SJCRH30 (cell line): ENCODE data around the gene CYP8B1. TPM values are rescaled to one million over a fixed set of nuclear protein-coding genes. Genes with fewer than 3 reads are reported as not detected.

Experiments used
- DNase-seq, 2 experiments: peaks; one replicate each; pipeline ENCODE4 v3.0.0-alpha.2; 2015 to 2020
- H3K27ac ChIP-seq: fragments of 250-450 bp; sonication (Bioruptor Pico); 2 replicates; pipeline ENCODE4 v1.5.1; 2020; ENCODE audit warnings: mild to moderate bottlenecking, moderate library complexity
- H3K27me3 ChIP-seq: fragments of 250-450 bp; sonication (Bioruptor Pico); 2 replicates; pipeline ENCODE4 v1.5.1; 2020; ENCODE audit warnings: mild to moderate bottlenecking, moderate library complexity
- H3K36me3 ChIP-seq: fragments of 250-450 bp; sonication (Bioruptor Pico); 2 replicates; pipeline ENCODE4 v1.5.1; 2020; ENCODE audit warnings: mild to moderate bottlenecking, moderate library complexity
- H3K4me1 ChIP-seq: fragments of 250-450 bp; sonication (Bioruptor Pico); 2 replicates; pipeline ENCODE4 v1.5.1; 2020; ENCODE audit warnings: mild to moderate bottlenecking, moderate library complexity
- H3K4me3 ChIP-seq: fragments of 250-450 bp; sonication (Bioruptor Pico); 2 replicates; pipeline ENCODE4 v1.5.1; 2020; ENCODE audit warnings: mild to moderate bottlenecking, moderate library complexity
- H3K9me3 ChIP-seq: fragments of 250-450 bp; sonication (Bioruptor Pico); replicated peaks from 2 replicates; pipeline ENCODE4 v1.5.1; 2020; ENCODE audit warnings: mild to moderate bottlenecking, moderate library complexity
- total RNA-seq: library from RNA; depleted of rRNA; stranded (reverse); fragments of >200 nt; shearing (Covaris generic); gene quantifications from 2 replicates; pipeline ENCODE4 v1.2.3, GENCODE V29; 2014; rRNA removed

The CYP8B1 gene
- total RNA-seq, 1 experiment from 2014 or later, result not detected

DNA sequence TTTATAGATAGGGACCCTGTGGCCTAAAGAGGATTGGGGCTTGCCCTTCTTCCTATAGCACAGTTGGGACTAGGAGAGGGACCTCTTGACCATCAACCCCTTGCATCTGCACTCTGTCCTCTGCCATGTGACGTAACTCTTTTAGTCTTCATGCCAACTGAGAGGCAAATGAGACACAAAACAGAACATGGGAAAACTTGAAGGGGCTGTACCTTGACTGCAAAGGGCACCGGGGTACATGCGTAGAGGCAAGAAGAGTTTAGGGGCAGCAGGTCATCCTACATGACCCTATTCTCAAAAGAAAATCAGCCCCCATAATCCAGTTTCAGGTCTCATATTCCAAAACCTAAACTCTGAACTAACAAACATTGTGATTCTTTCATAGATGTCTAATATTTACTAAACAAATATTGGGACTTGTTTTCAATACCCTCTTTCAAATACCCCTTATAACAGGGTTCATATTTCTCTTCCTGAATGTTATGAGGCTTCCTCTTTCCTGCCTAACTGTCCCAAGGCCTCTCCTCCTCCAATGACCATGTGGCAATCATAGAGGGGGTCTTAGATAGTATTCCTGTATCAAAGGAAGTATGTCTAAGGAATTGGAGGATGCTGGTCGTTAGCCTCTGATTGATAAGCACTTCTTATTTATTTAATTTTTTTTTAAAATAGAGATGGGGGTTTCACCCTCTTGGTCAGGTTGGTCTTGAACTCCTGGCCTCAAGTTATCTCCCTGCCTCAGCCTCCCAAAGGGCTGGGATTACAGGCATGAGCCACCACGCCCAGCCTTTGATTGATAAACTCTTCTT, 45.8 kb downstream of the CYP8B1 start:
- H3K27ac ChIP-seq, result no peak overlapping the region
- no peaks in the 10 kb centered on the region for H3K36me3 ChIP-seq
- no peaks in the 10 kb centered on the region for H3K9me3 ChIP-seq
- no peaks in the 10 kb centered on the region for H3K4me1 ChIP-seq
- DNase-seq, result no peak
- no peak overlapping the region for H3K4me3 ChIP-seq
- H3K27me3 ChIP-seq, result no peaks in the 10 kb centered on the region

DNA sequence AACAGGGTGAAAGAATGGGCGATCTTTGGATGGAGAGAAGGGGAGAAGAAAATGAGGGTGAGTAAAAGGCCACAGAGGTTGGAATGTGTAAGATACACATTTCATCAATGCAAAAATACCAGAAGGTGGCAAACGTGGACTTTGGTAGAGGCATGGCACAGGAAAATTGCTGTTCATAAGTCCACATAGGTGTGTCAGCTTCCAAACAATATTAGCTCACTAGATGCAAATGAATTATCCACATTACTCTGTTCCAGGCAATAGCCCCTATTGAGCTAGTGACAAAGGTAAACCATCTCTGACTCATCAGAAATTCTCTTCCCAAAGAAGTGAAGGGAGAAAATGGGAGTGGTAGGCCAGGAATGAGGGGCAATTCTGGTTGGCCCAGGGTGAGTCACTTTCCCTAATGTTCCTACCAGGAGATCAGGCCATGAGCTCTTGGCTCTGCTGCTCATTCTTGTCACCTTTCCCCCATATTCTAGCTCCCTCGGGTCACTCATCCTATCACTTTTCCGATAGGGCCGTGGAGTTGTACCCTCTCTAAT, 46.5 kb downstream of the CYP8B1 start:
- H3K4me1 ChIP-seq, result no peaks in the 10 kb centered on the region
- H3K4me3 ChIP-seq, result no peak overlapping the region
- DNase-seq, result no peak
- H3K27ac ChIP-seq, result no peak overlapping the region
- no peaks in the 10 kb centered on the region for H3K27me3 ChIP-seq
- no peaks in the 10 kb centered on the region for H3K9me3 ChIP-seq
- no peaks in the 10 kb centered on the region for H3K36me3 ChIP-seq

DNA sequence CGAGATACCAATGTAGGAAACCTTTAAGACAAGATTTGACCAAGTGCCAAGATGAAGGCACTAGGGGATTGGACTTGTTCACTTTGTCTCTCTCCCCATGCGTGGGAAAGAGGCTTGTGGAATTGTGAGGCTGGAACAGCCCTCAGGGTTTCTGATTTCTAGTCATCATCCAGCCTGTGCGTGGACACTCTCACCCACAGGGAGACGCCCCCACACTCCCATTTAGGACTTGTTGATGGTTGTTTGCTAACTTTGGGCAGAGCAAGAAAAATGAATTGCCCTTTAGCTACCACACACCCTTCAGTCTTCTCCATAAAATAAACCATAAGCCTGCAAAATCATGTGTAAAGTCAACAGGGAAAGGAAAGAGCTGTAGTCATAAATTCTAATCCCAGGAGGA, 48.0 kb downstream of the CYP8B1 start:
- no peaks in the 10 kb centered on the region for H3K36me3 ChIP-seq
- no peaks in the 10 kb centered on the region for H3K27me3 ChIP-seq
- H3K27ac ChIP-seq, result no peak overlapping the region
- no peak for DNase-seq
- H3K4me3 ChIP-seq, result no peak overlapping the region
- no peaks in the 10 kb centered on the region for H3K9me3 ChIP-seq
- no peaks in the 10 kb centered on the region for H3K4me1 ChIP-seq

DNA sequence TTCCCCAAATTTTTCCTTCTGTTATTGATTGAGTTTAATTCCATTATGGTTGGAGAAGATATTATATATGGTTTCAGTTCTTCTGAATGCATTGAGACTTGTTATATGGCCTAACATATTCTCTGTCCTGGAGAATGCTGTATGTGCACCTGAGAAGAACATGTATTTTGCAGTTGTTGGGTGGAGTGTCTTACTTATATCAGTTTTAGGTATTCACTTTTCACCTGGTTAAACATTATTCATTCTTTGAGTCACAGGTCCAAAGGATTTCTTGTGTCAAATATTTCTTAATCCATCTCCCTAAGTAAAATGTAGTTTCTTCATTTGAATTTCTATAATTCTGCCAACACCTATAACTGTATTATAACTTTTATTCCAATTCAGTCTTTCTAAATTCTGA, 48.7 kb downstream of the CYP8B1 start:
- Histone ChIP-seq H3K9me3 (no peaks in the 10 kb centered on the region), H3K27ac (no peak overlapping the region), H3K4me3 (no peak overlapping the region), H3K36me3 (no peaks in the 10 kb centered on the region), H3K4me1 (no peaks in the 10 kb centered on the region), H3K27me3 (no peaks in the 10 kb centered on the region)
- DNase-seq, result no peak

DNA sequence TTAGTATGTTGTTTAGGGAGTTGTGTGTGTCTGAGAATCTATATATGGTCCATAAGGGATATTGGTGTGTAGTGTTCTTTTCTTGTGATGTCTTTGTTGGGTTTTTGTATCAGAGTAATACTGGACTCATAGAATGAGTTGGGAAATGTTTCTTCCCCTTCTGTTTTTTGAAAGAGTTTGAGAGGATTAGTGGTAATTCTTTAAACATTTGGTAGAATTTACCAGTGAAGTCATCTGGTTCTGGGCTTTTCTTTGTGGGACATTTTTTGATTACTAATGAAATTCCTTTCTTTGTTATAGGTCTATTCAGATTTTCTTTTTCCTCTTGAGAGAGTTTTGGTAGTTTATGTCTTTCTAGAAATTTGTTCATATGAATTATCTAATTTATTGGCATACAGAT, 49.5 kb downstream of the CYP8B1 start:
- no peaks in the 10 kb centered on the region for H3K4me1 ChIP-seq
- no peaks in the 10 kb centered on the region for H3K27me3 ChIP-seq
- H3K36me3 ChIP-seq, result no peaks in the 10 kb centered on the region
- DNase-seq, result no peak
- H3K4me3 ChIP-seq, result no peak overlapping the region
- H3K27ac ChIP-seq, result no peak overlapping the region
- no peaks in the 10 kb centered on the region for H3K9me3 ChIP-seq

DNA sequence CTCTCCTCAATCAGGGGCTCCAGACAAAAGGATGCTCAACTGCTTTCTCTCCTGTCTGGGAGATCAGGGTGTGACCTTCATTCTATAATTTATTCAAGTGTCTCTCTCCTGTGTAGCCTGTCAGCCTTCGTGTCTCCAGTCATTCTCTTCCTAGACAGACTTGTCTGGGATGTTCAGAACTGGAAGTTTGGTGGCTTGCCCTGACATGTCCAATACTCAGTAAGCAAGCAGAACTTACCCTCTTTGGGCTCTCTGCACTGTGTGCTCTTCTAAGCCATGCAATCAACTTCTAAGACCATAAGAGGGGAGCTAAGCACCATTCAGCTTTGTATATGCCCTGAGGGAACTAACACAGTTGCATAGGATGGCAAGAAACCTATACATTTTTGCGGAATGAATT, 52.3 kb downstream of the CYP8B1 start:
- H3K4me1 ChIP-seq, result no peaks in the 10 kb centered on the region
- H3K9me3 ChIP-seq, result no peaks in the 10 kb centered on the region
- no peak for DNase-seq
- H3K27ac ChIP-seq, result no peak overlapping the region
- no peaks in the 10 kb centered on the region for H3K36me3 ChIP-seq
- H3K27me3 ChIP-seq, result no peaks in the 10 kb centered on the region
- H3K4me3 ChIP-seq, result no peak overlapping the region

DNA sequence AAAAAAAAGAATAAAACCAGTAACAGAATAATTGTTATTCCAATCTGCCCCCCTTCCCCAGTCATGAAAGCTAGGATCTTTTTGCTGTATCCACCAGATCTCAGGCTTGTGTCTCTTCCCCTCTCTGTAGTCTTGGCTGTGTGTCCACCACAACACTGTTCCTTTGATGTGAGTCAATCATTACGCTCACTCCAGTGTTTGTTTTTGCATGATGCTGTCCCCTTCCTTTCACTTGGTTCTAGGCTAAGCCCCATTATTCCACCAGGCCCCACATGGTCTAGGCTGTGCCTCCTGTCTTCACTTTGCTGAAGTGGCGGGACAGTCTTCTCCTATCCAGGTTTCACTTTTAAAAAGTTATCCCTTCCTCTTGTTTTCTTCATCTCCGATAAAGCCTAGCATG, 52.9 kb downstream of the CYP8B1 start:
- H3K4me1 ChIP-seq, result no peaks in the 10 kb centered on the region
- no peak overlapping the region for H3K4me3 ChIP-seq
- no peak overlapping the region for H3K27ac ChIP-seq
- no peaks in the 10 kb centered on the region for H3K9me3 ChIP-seq
- no peaks in the 10 kb centered on the region for H3K36me3 ChIP-seq
- H3K27me3 ChIP-seq, result no peaks in the 10 kb centered on the region
- DNase-seq, result no peak

Other genes with a start within 250 kb of the CYP8B1 start
- 3.5 and 4.0 TPM in 2 replicates for gene ZBTB47, start 222.2 kb downstream of the CYP8B1 start, total RNA-seq
- gene KLHL40, start 190.3 kb downstream of the CYP8B1 start, total RNA-seq, result 0.59 and 0.71 TPM in 2 replicates
- gene HHATL, start 173.1 kb downstream of the CYP8B1 start, total RNA-seq, result not detected in 2 replicates
- gene CCDC13, start 102.6 kb downstream of the CYP8B1 start, total RNA-seq, result 0.33 and 0.34 TPM in 2 replicates
- 155 and 171 TPM in 2 replicates for gene HIGD1A, start 71.4 kb downstream of the CYP8B1 start, total RNA-seq
- gene ACKR2, start 66.4 kb downstream of the CYP8B1 start, total RNA-seq, result not detected in 2 replicates
- gene ZNF662, start 30.3 kb upstream of the CYP8B1 start, total RNA-seq, result not detected in 2 replicates
- not detected in 2 replicates for gene GASK1A, start 103.4 kb upstream of the CYP8B1 start, total RNA-seq
- gene POMGNT2, start 230.2 kb upstream of the CYP8B1 start, total RNA-seq, result 1.3 and 1.8 TPM in 2 replicates